NCI-H2107 treated with DMSO at 0.1 percent for 48 hours (cell line): Measurements from ENCODE around the gene GRK6.
A peak's percentile ranks its signal among the peaks of the same experiment; 100 is the strongest.

ENCODE experiments used
- DNase-seq: peaks from one replicate; lab custom pipeline; 2025; ENCODE audit not compliant: unreplicated experiment; lab: John Stamatoyannopoulos, UW

Gene GRK6

GRCh38 chr5:177468685-177469628 is 42.5 kb downstream of the GRK6 start:
- DNase-seq = no peak

DNA sequence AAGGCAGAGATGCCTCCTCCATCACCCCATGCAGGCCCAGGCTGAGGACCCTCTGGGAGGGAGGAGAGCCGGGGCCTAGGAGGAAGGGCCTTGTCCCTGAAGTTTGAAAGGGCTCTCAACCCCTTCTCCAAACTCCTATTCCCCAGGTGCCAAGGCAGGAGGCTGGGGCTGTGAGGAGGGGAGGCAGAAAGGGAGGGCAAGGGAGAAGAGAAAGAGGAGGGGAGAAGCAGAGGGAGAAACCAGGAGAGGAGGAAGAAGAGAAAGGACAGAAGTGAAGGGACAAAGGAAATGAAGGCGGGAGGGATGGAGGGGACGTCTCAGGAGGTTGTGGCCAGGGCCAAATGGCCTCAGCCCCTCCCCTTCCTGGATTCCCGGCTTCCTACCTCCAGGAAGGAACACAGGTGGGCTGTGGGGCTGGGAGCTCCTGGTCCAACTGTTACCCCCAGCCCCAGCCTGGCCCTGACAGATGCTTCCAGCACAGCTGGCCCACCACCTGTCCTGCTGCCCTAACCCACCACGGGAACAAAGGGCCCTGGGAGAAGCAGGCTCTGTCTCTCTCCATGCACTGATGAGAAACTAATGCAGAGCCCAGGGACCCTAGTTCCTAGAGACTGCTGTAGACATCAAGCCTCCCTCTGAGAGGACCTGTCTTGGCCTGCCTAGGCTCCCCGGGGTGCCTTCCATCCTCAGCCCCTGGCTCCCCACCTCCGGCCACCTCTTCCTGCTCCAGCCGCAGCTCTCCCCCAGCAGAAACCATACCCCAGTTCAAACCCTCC is 43.5 kb downstream of the GRK6 start:
- no peak for DNase-seq

DNA sequence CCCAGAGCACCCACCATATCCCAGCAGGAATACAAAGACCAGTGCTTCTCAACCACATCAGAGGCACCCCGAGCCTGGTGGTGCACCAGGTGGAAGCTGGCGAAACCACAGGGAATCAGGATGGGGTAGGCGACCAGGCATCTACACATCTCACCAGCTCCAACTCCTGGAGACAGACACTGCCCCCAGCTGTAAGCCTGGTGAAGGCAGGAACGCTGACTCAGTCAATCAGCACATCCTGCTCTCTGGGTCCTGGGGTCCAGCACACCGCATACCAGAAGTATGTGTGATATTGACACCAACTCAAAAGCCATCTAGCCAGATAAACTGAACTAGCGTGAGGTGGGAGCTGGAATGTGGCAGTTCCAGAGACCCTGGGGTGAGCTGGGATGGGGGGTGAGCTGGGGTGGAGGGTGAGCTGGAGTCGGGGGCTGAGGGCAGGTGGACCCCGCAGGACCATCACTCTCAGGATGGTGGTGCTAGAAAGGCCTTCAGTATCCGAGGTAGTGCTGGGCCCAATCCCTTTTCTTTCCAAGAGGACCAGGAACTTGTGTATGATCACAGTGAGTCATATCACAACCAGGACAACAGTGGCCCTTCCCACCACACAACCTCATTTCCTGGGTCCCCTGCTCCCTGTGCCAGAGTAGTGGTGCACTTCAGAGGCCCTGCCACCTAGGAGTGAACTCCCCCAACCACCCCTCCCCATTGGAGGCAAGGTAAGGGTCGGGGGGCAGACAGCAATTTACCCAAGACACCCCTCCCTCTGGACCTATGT is 44.5 kb downstream of the GRK6 start:
- DNase-seq = no peak

- no peak for DNase-seq
Measured at GRCh38 chr5:177471610-177472356, 45.3 kb downstream of the GRK6 start.

DNA sequence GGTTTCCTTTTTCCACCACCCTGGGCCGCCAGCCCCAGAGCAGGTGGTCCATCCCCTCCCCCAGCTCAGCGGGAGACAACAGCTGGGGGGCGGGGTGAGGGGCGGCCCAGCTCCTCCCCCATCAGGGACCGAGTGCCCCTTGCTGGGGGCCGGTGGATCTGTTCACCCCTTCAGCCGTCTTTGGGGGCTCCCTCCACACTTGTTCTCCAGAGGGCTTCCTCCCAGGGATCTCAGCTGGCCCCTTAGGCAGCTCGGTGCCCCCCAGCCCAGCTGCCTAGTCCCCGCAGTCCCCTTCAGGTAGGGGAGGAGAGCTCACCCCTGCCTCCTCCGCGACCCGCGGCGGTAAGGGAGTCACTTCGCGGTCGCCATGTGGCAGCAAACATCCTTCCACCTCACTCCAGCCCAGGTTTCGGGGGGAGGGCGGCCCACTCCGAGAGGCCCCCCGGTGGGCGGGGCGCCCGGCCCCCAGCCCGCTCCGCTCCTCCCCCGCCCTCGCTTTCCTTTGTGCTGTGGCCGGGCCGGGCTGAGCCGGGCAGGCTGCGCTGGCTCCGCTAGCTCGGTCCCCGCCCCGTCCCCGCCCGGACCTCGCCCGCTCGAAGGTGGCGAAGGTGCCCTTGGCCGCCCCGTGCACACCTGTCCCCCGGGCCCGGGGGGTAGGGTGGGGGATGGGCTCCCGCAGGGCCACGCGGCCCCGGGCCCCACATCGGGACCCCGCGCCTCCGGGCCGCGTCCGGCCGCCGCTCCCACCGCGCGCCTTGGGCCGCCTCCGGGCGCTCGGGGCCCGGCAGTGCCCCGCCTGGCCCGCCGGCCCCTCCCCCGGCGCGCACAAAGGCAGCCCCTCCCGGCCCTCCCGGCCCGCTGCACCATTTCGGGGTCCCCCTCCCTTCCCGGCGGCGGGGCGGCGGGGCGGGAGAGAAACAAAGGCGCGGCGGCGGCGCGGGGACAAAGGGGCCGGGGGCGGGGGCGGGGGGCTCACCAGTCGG is 46.3 kb downstream of the GRK6 start:
- no peak for DNase-seq

DNA sequence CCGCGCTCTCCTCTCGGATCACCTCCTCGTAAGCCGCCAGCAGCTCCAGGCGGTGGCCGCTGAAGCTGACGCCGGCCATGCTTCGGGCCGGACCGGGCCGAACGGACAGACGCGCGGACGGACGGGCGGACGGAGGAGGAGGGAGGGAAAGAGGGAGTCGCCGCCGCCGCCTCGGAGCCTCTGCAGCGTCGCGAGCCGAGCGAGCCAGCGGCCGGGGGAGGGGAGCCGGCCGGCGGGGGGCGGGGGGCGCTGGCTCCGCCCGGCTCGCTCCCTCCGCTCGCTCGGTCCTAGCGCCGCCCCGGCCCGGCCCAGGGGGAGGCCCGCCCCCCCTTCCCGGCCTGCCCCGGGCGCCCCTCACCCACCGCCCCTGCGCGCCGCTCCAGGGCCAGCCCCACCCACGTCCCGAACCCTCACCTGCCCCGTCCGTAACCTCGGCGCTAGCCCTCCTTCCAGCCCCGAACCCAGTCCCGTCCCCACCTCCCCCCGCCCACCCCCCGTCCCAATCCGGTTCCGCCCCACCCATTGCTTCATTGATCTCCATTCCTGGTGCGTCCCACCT is 47.0 kb downstream of the GRK6 start, which contains the start of gene DBN1:
TSS of gene DBN1 (minus strand) at position 192 of the 559 bp plus-strand sequence. CDS start at position 79, 113 bp downstream.
- no peak for DNase-seq

DNA sequence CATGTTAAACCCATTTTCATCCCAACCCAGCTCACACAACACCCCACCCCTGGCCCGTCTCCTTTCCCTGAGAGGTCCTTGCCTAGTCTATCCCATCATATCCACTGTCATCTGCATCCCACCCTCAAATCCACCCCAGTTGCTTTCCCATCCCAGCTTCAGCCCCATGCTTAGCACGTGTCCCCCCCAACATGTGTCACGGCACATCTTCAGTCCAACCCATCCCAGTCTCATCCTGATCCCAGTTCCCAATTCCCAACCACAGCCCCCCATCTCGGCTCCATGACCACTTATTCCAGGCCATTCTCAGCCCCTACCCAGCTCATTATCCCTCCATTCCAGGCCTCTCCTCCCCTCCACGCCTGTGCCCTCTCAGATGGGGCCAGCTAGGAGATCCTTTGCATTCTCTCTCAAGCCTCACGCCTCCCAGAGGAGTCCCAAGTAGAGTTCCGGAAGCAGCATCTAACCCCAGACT is 47.6 kb downstream of the GRK6 start:
- DNase-seq = no peak

DNA sequence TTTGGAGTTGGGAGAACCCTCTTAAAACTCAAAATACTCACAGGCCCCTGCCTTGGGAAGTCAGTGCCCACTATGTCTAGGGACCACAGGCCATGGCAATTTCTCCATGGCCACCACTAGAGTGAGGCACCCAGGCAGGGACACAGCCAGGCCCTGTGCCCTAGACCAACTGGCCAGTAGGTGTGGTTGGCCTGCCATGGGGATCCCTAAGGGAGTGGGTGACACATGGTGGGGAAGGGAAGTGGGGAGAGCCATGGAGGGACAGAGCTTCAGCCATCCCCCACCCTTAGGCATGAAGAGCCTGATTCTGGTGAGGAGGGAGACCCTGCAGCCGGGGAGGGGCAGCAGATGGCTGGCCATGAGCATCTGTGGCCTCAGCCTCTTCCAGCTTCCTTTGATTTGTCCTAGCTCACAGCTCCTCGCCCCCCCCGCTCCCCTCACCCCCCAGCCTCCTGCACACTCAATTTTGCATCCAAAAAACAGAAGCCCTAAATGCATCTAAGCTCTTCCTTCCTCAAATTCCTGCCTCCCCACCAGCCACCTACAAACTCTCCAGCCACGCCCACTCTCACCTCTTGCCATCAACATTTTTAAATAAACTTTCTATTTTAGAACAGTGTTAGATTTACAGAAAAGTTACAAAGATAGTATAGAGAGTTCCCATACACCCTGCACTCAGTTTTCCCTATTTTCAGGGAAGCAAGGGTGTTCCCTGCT is 48.5 kb downstream of the GRK6 start:
- no peak for DNase-seq

DNA sequence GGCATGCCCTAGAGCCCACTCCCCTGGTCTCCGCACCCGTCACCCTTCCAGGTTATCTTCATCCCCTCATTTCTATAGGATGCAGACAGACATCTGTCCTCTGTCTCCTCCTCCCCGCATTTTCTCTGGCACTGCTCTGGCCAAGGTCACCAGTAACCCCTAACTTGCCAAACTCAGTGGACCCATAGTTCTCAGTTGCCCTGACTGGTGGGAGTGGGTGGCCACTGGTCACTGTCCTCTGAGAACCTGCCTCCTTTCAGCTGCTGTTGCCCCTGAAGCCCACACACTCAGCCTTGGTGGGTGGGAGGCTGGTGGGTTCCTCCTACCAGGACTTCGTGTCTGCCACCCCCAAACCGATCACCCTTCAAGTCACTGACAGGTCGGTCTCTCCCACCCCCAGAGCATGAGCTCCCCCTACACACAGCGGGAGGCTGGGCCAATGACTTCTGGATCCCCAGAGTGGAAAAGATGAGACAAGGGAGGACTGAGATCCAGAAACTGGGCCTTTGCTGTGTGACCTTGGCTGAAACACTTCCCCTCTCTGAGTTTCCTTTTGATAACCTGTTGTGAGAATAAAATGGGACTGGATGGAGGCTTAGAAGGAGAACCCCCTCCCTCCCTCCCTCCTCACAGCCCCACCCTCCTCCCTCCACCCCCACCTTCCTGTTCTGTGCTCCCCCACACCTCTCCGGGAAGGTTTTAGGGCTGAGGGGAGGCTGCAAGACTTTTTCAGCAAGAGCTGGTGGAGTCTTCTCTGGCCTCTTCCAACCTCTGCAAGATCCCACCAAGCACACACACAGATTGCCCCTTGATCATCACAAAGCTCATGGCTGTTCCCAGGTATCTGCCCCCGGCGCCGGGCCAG is 49.3 kb downstream of the GRK6 start:
- DNase-seq = no peak

DNA sequence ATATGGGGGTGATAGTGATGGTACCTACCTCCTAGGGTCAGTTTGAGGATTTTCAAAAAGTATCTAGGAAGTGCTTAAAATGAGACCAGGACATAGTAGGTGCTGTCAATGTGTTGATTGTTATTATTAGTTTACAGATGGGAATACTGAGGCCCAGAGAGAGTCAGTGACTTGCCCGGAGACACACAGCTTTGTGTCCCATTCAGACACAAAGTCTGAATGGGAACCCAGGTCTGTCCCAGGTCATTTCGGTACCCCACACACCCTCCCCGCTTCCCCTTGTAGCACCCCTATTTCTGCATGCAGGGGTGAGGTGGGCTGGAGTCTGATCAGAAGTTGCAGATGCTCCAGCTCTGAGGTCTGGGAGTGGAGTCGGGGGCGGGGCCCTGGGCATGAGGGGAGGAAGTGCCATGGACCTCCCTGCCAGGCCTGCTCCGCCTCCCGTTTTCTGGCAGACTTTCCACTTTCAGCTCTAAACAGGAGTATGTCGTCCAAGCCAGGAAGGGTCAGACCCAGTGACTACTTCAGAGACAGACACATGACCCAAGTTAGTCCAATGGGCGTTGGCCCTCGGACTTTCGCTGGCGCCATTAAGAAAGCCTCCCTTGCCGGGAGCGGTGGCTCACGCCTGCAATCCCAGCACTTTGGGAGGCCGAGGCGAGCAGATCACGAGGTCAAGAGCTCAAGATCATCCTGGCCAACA is 50.2 kb downstream of the GRK6 start:
- DNase-seq = no peak

DNA sequence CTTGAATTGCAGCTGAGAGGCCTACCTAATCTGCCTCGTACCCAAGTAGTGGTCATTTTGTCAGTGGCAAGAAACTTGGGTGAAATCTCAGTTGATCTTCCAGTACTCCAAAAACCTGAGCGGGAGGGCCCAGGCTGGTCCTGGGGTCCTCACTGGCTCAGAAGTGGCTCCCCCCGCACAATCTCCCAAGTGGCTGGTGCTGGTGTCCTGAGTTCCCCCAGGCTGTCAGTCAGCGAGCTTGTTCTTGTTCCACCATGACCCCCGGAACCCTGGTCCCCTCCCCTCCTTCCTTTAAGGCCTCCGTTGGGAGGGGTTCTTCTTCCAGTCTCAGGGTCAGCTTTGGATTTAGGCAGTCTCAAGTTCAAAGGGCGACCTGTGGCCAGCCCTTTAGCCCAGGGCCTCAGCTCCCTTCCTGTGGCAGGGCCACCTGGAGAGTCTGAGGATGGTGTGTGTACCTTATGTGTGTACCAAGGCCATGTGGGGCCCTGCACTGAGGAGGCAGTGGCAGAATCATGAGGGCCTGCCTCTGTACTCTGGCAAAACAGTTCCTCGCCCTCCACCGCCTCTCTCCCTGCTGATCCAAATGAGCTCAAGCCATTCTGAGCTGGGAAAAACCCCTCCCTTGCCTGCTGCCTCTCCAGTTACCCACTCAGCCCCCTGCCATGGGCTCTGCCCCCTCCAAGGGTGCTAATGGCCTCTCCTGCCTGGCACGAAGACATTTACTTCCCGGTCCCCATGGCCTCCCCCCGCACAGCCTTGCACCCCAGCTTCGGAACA is 51.4 kb downstream of the GRK6 start:
- no peak for DNase-seq

DNA sequence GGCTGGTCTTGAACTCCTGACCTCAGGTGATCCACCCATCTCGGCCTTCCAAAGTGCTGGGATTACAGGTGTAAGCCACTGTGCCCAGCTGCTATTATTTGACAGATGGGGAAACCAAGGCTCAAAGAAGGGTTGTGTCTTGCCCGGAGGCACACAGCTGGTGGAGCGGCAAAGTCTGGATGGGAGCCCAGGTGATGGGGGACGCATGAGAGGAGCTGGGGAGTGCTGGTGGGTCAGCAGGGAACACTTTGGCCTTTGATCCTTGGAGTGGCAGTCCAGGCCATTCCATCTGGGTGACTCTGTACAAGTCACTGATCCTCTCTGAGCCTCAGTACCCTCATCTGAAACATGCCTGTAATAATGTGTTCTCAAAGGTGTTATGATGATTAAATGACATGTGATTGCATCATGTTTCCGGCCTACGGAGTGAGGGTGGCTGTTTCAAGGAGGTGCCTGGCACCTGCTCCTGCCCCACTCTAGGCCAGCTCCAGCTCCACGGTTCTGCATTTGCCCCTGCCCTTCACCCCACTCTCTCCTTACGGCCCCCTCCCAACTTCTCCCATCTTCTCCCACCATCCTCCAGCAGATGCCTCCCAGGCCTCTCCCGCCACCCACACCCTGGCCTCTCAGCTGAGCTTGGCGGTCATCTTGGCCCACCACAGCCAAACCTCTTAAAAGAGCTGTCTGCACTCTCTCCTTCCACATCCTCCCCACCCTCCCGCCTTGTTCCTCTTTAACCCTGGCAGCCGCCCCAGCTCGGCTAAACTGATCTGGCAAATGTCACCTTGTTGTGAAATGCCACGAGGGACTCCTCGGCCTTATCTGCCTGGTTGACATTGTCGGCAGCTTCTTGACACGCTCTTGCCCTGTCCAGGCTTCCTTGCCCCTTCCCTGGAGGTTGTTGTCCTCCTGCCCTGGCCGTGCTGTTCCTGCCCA is 52.5 kb downstream of the GRK6 start:
- peak; percentile 15 for DNase-seq

- no peak for DNase-seq
Measured at GRCh38 chr5:177479774-177480173, 53.3 kb downstream of the GRK6 start.

GRCh38 chr5:177482359-177482795 is 55.9 kb downstream of the GRK6 start:
- no peak for DNase-seq

DNA sequence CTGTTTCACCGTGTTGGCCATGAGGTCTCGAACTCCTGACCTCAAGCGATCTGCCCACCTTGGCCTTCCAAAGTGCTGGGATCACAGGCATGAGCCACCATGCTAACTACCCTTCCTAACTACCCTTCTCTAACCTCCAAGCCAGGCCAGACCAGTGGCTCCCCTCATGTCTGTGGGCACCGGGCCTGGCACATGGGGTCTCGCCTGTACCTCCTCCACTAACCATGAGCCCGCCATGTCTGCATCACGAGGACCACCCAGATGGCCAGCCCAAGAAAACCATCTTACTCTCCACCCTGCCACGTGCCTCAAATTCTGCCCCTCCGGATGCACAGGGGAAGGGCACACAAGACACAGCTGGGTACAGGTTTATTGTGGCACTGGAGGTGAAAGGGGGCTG is 56.6 kb downstream of the GRK6 start:
- DNase-seq = no peak
